ENCODE measurements around the gene EID2B.

Gene EID2B

DNA sequence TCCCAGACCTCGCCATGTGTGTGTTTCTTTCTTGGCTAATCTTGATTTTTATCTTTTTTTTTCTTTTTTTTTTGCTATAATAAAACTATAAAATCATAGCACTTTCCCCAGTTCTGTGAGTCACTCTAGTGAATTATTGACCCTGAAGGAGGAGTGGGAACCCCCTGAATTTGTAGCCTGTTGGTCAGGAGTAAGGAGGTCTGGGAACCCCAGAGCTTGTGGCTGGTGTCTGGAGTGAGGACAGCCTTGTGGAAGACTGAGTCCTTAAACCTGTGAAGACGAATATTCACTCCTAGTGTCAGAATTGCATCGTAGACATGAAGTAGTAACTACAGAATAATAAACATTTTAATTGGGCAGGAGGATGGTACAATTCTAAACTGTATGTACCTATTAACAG is 7.4 kb downstream of the EID2B start:
- DNase-seq, result no peak

DNA sequence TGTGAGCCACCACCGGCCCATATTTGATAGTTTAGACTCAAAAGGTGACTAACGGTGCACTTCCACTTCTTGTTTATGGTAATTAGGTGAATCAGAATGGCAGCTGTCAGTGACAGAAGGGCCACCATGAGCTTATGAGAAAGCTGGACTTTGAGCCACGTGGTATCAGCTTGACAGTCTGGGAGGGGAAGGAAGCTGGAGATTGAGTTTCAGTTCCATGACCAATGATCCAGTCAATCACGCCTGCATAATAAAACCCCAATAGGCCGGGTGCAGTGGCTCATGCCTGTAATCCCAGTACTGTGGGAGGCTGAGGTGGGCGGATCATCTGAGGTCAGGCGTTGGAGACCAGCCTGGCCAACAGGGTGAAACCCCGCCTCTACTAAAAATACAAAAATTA is 8.2 kb downstream of the EID2B start:
- DNase-seq, result no peak

- DNase-seq, result no peak
These were observed 11.8 kb downstream of the EID2B start for GRCh38 chr19:39520541-39521484.

DNA sequence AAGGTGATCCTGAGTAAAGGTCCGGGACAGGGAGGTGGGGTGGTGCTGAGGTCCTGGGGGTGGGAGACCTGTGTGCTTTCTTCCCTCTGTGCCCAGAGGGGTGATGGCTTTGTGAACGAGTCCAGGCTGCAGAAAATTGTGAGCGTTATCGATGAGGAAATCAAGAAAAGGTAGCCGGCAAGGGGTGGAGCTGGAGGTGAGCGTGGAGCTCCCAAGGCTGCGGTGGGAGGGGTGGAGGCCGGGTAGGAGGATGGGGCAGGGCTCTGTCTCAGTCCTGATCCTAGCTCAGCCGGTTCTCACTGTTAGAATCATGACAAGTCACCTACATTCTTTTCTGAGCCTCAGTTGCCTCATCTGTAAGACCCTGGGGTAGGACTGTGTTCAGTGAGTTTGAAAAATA is 13.7 kb downstream of the EID2B start:
- DNase-seq, result no peak

- no peak for DNase-seq
These were observed 14.2 kb downstream of the EID2B start for GRCh38 chr19:39518458-39518857.

DNA sequence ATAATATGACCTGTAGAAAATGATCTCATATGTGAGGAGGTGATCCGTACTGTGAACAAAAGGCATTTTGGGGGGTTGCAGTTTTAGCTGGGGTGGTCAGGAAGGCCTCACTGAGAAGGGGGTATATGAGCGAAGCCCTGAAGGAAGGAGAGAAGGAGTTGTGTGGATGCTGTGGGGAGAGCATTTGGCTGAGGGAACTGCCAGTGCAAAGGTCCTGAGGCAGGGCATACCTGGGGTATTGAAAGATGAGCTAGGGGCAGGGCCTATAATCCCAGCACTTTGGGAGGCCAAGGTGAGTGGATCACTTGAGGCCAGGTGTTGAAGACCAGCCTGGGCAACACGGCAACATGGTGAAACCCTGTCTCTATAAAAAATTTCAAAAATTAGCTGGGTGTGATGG is 15.2 kb downstream of the EID2B start:
- no peak for DNase-seq

GRCh38 chr19:39516270-39516669 is 16.4 kb downstream of the EID2B start:
- no peak for DNase-seq

GRCh38 chr19:39515551-39516191 is 17.0 kb downstream of the EID2B start:
- no peak for DNase-seq

GRCh38 chr19:39514840-39515550 is 17.7 kb downstream of the EID2B start, which contains the start of gene SELENOV:
TSS of gene SELENOV (plus strand) at chr19:39515139. CDS start at chr19:39515213, 74 bp downstream.
- DNase-seq, result no peak

GRCh38 chr19:39512988-39513387 is 19.7 kb downstream of the EID2B start:
- no peak for DNase-seq

- no peak for DNase-seq
These were observed 23.4 kb downstream of the EID2B start for GRCh38 chr19:39509233-39509632.

GRCh38 chr19:39508629-39509028 is 24.0 kb downstream of the EID2B start:
- no peak for DNase-seq

- DNase-seq, result no peak
These were observed 24.8 kb downstream of the EID2B start for GRCh38 chr19:39507715-39508364.

- DNase-seq, result peak; percentile 72
These were observed 25.5 kb downstream of the EID2B start for GRCh38 chr19:39506944-39507714.

DNA sequence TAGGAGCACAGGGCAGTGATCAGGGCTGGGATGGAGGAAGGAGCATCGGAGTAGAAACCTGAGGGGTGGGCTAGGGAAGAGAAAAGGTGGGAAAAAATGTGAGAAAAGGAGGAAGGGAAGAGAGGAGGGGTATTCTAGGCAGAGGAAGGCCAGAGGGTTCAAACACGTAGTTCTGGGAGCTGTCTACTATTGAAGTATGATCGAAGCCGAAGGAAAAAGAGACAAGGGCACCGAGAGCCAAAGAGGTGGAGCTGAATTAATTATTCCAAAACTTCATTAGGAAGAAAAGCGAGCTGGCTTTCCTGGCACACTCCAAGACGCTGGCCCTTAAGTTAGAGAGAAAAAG is 26.1 kb downstream of the EID2B start:
- no peak for DNase-seq

GRCh38 chr19:39502640-39503417 is 29.8 kb downstream of the EID2B start:
- peak; percentile 89 for DNase-seq

- DNase-seq, result no peak
These were observed 31.3 kb downstream of the EID2B start for GRCh38 chr19:39501340-39501739.

- no peak for DNase-seq
These were observed 32.1 kb downstream of the EID2B start for GRCh38 chr19:39500543-39500942.

DNA sequence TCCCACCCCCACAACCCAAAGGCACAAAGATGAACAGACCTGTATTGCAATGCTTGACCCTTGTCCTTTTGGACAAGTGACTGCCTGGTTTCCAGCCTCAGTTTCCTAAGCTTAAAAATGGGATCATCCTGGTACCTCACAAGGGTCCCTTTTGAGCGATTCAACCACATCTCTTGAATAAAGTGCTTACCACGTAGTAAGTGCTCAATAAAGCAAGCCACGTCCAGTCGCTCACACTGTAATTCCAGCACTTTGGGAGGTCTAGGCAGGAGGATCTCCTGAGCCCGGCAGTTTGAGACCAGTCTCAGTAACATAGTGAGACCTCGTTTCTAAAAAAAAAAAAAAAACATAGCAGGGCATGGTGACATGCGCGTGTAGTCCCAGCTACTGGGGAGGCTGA is 32.7 kb downstream of the EID2B start:
- DNase-seq, result no peak

- peak; percentile 15 for DNase-seq
These were observed 33.6 kb downstream of the EID2B start, which contains the start of gene DLL3 for GRCh38 chr19:39498798-39499642. TSS of gene DLL3 (plus strand) at chr19:39498947. CDS start at chr19:39498975, 28 bp downstream.
